ENCODE results near the gene RUFY4. TPM values are rescaled to one million over a fixed set of nuclear protein-coding genes. Genes with fewer than 3 reads are reported as not detected.

The RUFY4 gene
- total RNA-seq, 1 donor from 2014 or later: not detected

DNA sequence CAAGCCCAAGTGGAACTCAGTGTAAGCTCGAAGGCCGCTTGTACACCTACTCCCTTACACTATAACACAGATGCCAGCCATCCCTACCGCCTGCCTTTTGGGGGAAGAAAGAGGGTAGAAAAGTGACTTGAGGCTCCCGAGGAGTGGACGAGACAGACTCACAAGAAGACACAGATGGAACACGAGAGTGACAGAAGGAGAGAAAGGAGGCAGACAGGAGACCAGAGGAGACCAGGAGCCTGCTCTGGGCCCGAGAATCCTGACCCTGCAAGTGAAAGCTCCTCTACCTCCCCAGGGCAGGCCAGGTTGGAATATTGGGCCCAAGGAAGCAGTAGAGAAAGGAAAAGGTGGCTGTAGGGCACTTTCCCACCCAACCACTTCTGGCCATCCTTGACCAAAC lies 42.8 kb upstream of the RUFY4 start:
- no peaks in the 10 kb centered on the region for H3K4me1 ChIP-seq
- H3K36me3 ChIP-seq: no peaks in the 10 kb centered on the region
- TF ChIP-seq, protein P1, sequence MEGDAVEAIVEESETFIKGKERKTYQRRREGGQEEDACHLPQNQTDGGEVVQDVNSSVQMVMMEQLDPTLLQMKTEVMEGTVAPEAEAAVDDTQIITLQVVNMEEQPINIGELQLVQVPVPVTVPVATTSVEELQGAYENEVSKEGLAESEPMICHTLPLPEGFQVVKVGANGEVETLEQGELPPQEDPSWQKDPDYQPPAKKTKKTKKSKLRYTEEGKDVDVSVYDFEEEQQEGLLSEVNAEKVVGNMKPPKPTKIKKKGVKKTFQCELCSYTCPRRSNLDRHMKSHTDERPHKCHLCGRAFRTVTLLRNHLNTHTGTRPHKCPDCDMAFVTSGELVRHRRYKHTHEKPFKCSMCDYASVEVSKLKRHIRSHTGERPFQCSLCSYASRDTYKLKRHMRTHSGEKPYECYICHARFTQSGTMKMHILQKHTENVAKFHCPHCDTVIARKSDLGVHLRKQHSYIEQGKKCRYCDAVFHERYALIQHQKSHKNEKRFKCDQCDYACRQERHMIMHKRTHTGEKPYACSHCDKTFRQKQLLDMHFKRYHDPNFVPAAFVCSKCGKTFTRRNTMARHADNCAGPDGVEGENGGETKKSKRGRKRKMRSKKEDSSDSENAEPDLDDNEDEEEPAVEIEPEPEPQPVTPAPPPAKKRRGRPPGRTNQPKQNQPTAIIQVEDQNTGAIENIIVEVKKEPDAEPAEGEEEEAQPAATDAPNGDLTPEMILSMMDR (IDR thresholded peaks at IDR 0.05): no peak
- no peak overlapping the region for H3K27ac ChIP-seq
- DNase-seq (no peak), ATAC-seq (no peak)
- no peak overlapping the region for H3K4me3 ChIP-seq
- no peaks in the 10 kb centered on the region for H3K27me3 ChIP-seq (ENCODE audit: low read depth)
- H3K9me3 ChIP-seq: no peaks in the 10 kb centered on the region
- intact Hi-C loops (cut with DNase I): no loop called here

DNA sequence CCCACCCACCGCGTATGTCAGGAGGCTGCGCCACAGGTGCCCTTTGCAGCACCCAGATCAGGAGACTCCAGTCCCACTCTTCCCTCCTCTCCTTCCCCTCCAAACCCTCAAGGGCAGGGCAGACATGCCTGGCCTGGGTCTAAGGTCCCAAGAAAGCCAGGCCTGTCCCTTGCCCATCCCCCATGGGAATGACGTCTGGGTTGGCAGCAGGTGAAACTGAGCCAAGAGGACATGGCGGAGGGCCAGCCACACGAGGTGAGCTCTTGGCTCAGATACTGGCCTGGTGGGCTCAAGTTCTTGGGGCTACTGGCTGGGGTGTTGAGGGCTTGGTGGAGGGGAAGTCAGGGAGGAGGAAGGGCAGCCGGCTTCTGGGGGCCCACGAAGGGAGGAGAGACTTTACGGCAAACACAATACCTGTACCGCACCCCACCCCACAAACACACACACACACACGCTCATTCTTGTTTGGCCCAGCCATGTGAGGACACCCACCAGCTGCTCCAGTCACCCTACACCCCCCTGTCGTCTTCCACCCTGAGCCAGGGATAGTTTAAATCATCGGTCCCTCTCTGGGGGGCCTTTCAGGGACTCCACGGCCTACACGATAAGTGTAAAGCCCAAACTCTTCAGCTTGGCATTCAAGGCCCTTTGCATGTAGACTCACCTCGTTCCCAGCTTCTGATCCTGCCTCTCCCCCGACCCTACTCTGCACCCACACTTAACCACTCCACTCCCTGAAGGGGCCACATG lies 42.2 kb upstream of the RUFY4 start:
- peak; percentile 77 for DNase-seq
- H3K36me3 ChIP-seq: no peaks in the 10 kb centered on the region
- intact Hi-C loops (cut with DNase I): no loop called here
- TF ChIP-seq, protein P1 (IDR thresholded peaks at IDR 0.05): no peak
- H3K27ac ChIP-seq: no peak overlapping the region
- H3K9me3 ChIP-seq: no peaks in the 10 kb centered on the region
- peak; percentile 43 to 65 for ATAC-seq
- no peak overlapping the region for H3K4me3 ChIP-seq
- H3K4me1 ChIP-seq: no peaks in the 10 kb centered on the region
- H3K27me3 ChIP-seq (ENCODE audit: low read depth): no peaks in the 10 kb centered on the region

DNA sequence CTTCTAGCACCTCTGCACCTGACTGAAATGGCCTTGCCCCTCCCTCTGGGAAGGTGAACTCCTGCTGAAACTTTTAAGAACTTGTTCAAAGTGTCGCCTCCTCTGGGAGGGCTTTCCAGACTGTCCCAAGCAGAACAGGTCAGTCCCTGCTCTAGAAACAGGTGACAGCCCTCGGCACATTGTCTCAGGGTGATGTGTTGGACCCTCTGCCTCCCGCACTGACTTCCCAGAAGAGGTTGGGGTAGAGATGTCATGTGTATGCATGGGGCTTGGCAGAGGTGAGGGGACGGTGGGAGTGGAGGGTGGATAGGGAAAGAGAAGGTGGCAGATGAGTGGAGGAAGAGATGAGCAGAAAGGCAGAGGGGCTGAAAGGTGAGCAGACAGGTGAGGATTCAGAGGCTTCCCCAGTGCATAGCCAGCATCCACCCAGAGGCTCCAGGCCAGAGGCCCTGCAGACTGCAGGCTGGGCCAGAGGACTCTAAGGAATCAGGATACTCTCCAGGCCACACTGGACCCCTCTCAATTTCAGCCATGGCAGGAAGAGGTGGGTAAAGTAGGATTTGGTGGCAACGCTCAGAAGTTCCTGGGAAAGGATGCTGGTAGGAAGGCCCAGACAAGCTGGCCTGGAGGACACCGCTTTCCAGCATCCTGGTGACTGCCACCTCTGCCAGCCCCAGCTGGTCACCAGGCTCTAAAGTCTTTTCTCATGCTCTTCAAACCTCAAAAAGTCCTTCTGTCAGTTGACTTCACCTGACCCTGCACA lies 41.4 kb upstream of the RUFY4 start:
- TF ChIP-seq, protein P1 (IDR thresholded peaks at IDR 0.05): no peak
- H3K27ac ChIP-seq: no peak overlapping the region
- intact Hi-C loops (cut with DNase I): no loop called here

DNA sequence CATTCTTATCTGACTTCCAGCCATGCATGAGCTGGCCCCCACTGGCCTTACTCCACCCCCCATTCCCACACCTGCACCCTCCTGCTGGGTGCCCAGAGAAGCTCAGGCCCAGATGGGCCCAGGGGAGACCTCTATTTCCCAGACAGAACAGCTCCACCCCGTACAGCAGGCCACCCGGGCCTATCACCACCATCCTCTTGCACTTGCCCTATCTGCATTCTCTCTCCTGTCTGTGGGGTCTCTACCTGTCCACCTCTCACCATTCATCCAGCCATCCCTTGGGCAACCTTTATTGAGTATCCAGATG lies 40.9 kb upstream of the RUFY4 start:
- ATAC-seq: no peak
- H3K27me3 ChIP-seq (ENCODE audit: low read depth): peaks cover under 1% of the 10 kb centered on the region
- no peak overlapping the region for H3K4me3 ChIP-seq
- H3K36me3 ChIP-seq: no peaks in the 10 kb centered on the region
- H3K27ac ChIP-seq: no peak overlapping the region
- no peak for DNase-seq
- TF ChIP-seq, protein P1 (IDR thresholded peaks at IDR 0.05): no peak
- intact Hi-C loops (cut with DNase I): no loop called here
- H3K4me1 ChIP-seq: no peaks in the 10 kb centered on the region
- H3K9me3 ChIP-seq: no peaks in the 10 kb centered on the region

More for the DNA sequence above, 41.4 kb upstream of the RUFY4 start:
- DNase-seq: no peak
- H3K27me3 ChIP-seq (ENCODE audit: low read depth): no peaks in the 10 kb centered on the region
- H3K36me3 ChIP-seq: no peaks in the 10 kb centered on the region
- no peak overlapping the region for H3K4me3 ChIP-seq
- no peak for ATAC-seq
- no peaks in the 10 kb centered on the region for H3K9me3 ChIP-seq
- no peaks in the 10 kb centered on the region for H3K4me1 ChIP-seq

DNA sequence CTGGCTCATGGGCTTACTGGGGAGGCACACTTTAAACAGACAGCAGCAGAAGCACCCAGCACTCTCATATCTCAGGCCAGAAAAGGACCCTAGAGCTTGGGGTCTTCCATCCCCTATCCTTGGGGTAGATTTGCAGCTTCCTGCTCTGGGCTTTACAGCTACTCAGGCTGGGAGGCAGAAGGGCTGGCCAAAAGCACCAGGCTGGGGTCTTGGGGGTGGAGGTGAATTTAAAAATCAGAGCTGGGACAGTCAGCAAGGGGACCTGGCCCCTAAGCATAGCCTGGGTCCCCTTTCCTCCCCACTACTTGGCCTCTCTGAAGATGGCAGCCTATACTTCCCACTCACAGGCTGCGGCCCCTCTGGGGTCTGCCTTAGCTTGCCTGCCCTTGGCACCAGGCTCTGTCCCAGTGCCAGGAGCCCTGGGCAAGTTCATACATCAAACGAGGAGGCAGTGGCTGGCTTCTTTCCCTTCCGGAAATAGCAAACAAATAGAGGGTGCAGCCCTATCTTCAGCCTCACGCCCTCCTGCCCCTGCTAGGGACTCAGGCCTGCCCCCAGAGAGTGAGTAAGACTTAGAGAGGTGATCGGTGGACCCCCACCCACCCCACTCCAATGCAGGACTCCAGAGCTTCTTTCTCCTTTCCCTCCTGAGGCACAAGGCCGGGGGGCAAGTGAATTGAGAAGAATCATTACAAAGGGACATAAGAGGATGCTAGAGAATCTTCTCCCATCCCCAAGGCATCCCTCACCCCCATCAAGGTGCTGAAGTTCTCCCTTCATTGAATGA lies 40.3 kb upstream of the RUFY4 start:
- H3K27me3 ChIP-seq (ENCODE audit: low read depth): peaks cover 7% of the 10 kb centered on the region
- no peak for DNase-seq
- intact Hi-C loops (cut with DNase I): no loop called here
- H3K36me3 ChIP-seq: no peaks in the 10 kb centered on the region
- ATAC-seq: no peak
- no peaks in the 10 kb centered on the region for H3K9me3 ChIP-seq
- no peak overlapping the region for H3K27ac ChIP-seq
- no peak overlapping the region for H3K4me3 ChIP-seq
- H3K4me1 ChIP-seq: peaks cover 1% of the 10 kb centered on the region
- TF ChIP-seq, protein P1 (IDR thresholded peaks at IDR 0.05): no peak

Data from lower lobe of right lung (tissue), 2 donors.